HG02943 (cell line): Measurements from ENCODE around the gene ATP23.

ENCODE experiments used
- ATAC-seq: cut with Tn5 transposase; IDR thresholded peaks from one replicate; pipeline ENCODE4 v1.9.1; 2021; ENCODE audit warnings: mild to moderate bottlenecking, low read depth, moderate library complexity; ENCODE audit not compliant: unreplicated experiment

Gene ATP23

GRCh38 chr12:57907281-57907680 is 34.1 kb upstream of the ATP23 start:
- ATAC-seq = no peak

- no peak for ATAC-seq
These were observed 32.9 kb upstream of the ATP23 start for GRCh38 chr12:57908511-57908910.

- ATAC-seq = no peak
These were observed 32.3 kb upstream of the ATP23 start for GRCh38 chr12:57909056-57909455.

GRCh38 chr12:57909611-57910010 is 31.8 kb upstream of the ATP23 start:
- ATAC-seq = no peak

- no peak for ATAC-seq
These were observed 23.2 kb upstream of the ATP23 start for GRCh38 chr12:57918147-57918546.

GRCh38 chr12:57927086-57927485 is 14.3 kb upstream of the ATP23 start:
- ATAC-seq = no peak

- ATAC-seq = no peak
These were observed 12.1 kb upstream of the ATP23 start for GRCh38 chr12:57929092-57929830.

GRCh38 chr12:57934819-57935218 is 6.5 kb upstream of the ATP23 start:
- ATAC-seq = no peak

- no peak for ATAC-seq
These were observed 6.0 kb upstream of the ATP23 start for GRCh38 chr12:57935331-57935730.

GRCh38 chr12:57935839-57936512 is 5.4 kb upstream of the ATP23 start:
- peak; percentile 99 for ATAC-seq

- no peak for ATAC-seq
These were observed 4.9 kb upstream of the ATP23 start for GRCh38 chr12:57936513-57936883.

GRCh38 chr12:57939291-57939690 is 2.1 kb upstream of the ATP23 start:
- no peak for ATAC-seq

- ATAC-seq = no peak
These were observed 1.1 kb upstream of the ATP23 start for GRCh38 chr12:57940052-57940914.

- no peak for ATAC-seq
These were observed 527 bp upstream of the ATP23 start for GRCh38 chr12:57940915-57941164.

- ATAC-seq = no peak
These were observed 2.2 kb downstream of the ATP23 start for GRCh38 chr12:57943438-57944080.

GRCh38 chr12:57944313-57945023 is 3.1 kb downstream of the ATP23 start:
- ATAC-seq = no peak

GRCh38 chr12:57952766-57953165 is 11.4 kb downstream of the ATP23 start:
- ATAC-seq = no peak

GRCh38 chr12:57954768-57955167 is 13.4 kb downstream of the ATP23 start:
- no peak for ATAC-seq

GRCh38 chr12:57958061-57958657 is 16.8 kb downstream of the ATP23 start:
- ATAC-seq = no peak

GRCh38 chr12:57964421-57964820 is 23.1 kb downstream of the ATP23 start:
- ATAC-seq = no peak
